Gastrocnemius medialis (tissue), 4 donors: Measurements from ENCODE around the gene ID3. TPM values are rescaled to one million over a fixed set of nuclear protein-coding genes. Genes with fewer than 3 reads are reported as not detected.

Source experiments
- ATAC-seq, 2 donors: fragments of 150-250 bp; one replicate each; pipeline ENCODE4 v1.9.1; 2016
- DNase-seq, 2 donors: peaks; one replicate each; pipeline ENCODE4 v3.0.0-alpha.2; 2019
- H3K27ac ChIP-seq, 4 donors: fragments of 200-600 bp; sonication (generic); 1 replicate in 1 of 4; 2 replicates in 3 of 4; pipeline ENCODE4 v1.5.1; 2016 to 2018; ENCODE audit warnings: mild to moderate bottlenecking in 2 of 4, moderate library complexity in 1 of 4
- H3K27me3 ChIP-seq, 3 donors: fragments of 200-600 bp; sonication (generic) in 2 of 3; 1 replicate in 1 of 3; 2 replicates in 2 of 3; pipeline versions ENCODE4 v1.5.1 to v1.6.0; 2016 to 2019; ENCODE audit warnings: mild to moderate bottlenecking in 1 of 3, moderate library complexity in 1 of 3
- H3K36me3 ChIP-seq, 2 donors: fragments of 200-600 bp; sonication (generic) in 1 of 2; one replicate each; pipeline ENCODE4 v1.5.1; 2017 to 2018
- H3K4me1 ChIP-seq, 2 donors: fragments of 200-600 bp; sonication (generic) in 1 of 2; one replicate each; pipeline ENCODE4 v1.5.1; 2016 to 2017; ENCODE audit warnings: mild to moderate bottlenecking in 2 of 2
- H3K4me3 ChIP-seq, 4 donors: fragments of 200-600 bp; sonication (generic) in 3 of 4; 1 replicate in 1 of 4; 2 replicates in 3 of 4; pipeline ENCODE4 v1.5.1; 2016 to 2019; ENCODE audit warnings: mild to moderate bottlenecking in 2 of 4
- H3K9me3 ChIP-seq, 3 donors: fragments of 200-600 bp; sonication (generic) in 2 of 3; 1 replicate in 1 of 3; 2 replicates in 2 of 3; pipeline ENCODE4 v1.5.1; 2016 to 2019
- CTCF ChIP-seq, 5 experiments: fragments of 450-650 bp in 3 of 5; fragments of 200-600 bp in 2 of 5; sonication (generic) in 2 of 5; IDR thresholded peaks in 4 of 5; conservative IDR thresholded peaks in 1 of 5; 1 replicate in 4 of 5; 2 replicates in 1 of 5; pipeline ENCODE4 v1.5.1; 2016 to 2019; ENCODE audit warnings: antibody characterized with exemption in 5 of 5, mild to moderate bottlenecking in 3 of 5, moderate library complexity in 3 of 5
- POLR2A ChIP-seq, 2 donors: fragments of 450-650 bp; IDR thresholded peaks; one replicate each; pipeline ENCODE4 v1.6.1; 2017; ENCODE audit warnings: antibody characterized with exemption in 2 of 2, mild to moderate bottlenecking in 2 of 2, moderate library complexity in 2 of 2
- in situ Hi-C, 4 donors: fragments of 200-750 bp; cut with MboI; loops; one replicate each; pipeline versions ENCODE4 v1.15.0 to v1.8.0; 2017; ENCODE audit warnings: low sequenced_read_pairs in 4 of 4
- intact Hi-C: fragments of 100-400 bp; cut with DNase I; formaldehyde crosslinking; loops from one replicate; pipeline ENCODE4 v1.15.1; 2023; ENCODE audit warnings: low total_unique reads
- total RNA-seq, 4 donors: library from RNA; depleted of rRNA; stranded (reverse); fragments of >200 nt; gene quantifications; one replicate each; pipeline versions ENCODE4 v1.1.0 to v1.2.3, GENCODE V29; 2016

The ID3 gene
- total RNA-seq, 4 donors from 2014 or later, result 67.9 to 124 (median 83.0) TPM

- Histone ChIP-seq H3K36me3 (no peaks in the 10 kb centered on the region), H3K4me3 (peak overlapping the region; percentile 52 to 79 (median 54)), H3K4me1 (peaks cover 22 to 33% of the 10 kb centered on the region in 2 donors), H3K9me3 (no peaks in the 10 kb centered on the region), H3K27ac (peak overlapping the region; percentile 88 to 90 (median 89)), H3K27me3 (no peaks in the 10 kb centered on the region)
- no peak for TF ChIP-seq POLR2A (IDR thresholded peaks at IDR 0.05)
- no peak for TF ChIP-seq CTCF (IDR thresholded peaks at IDR 0.05 in 4 of 5, conservative IDR thresholded peaks at IDR 0.05 in 1 of 5)
- DNase-seq (no peak), ATAC-seq (no peak)
- in situ Hi-C loops, result no loop called here
- intact Hi-C loops, result loop anchor here (1.0 to 10.0 kb wide), 2 partner anchors 33 to 209 kb away; partner anchors contain the start of gene HNRNPR
Measured at GRCh38 chr1:23554127-23554480, 5.2 kb downstream of the ID3 start.

DNA sequence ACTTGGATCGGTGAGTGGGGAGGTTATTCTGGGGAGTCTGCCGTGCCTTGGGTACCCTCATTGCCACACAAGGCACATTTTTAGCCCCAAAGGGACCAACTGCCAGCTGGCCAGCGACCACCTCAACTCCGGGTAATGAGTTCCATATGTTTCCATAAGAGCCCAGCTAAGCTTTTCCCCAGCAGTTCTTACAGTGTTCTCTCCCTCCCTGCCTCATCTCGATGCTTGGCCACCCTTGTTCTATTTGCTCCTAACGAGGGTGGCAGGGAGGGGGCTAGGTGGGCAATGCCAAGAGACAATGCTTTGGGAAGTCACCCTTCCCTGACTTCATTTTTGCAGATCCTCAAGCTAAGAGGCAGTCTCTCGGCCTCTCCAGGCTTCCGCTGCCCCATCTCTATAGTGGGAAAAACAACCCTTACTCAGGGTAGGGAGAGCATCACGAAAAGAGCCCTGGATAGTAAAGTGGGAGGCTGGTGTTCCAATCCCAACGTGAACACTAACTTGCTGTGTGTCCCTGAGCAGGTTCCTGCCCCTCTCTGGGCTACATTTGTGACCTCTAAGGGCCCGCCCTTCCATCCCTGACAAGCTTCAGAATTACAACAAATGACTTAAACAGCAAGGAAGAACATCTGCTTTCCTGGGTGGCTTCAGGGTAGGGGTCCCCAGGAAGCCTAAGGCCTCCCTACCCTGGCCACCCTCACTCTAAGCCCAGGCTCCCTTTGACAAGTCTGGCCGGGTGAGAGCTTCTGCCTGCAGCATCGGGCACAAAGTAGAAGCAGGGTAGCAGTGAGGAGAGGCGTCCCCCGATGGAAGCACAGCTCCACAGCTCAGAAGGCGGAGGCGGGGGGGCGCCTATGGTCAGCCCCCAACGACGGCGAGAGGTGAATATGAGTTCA is 5.8 kb downstream of the ID3 start:
- peak overlapping the region; percentile 88 to 90 (median 89) for H3K27ac ChIP-seq
- no peak for ATAC-seq
- peaks cover 22 to 29% of the 10 kb centered on the region in 2 donors for H3K4me1 ChIP-seq
- H3K4me3 ChIP-seq, result peak overlapping the region in 1 of 4 donors; percentile 79
- TF ChIP-seq CTCF (IDR thresholded peaks at IDR 0.05 in 4 of 5, conservative IDR thresholded peaks at IDR 0.05 in 1 of 5), result no peak
- no peak for TF ChIP-seq POLR2A (IDR thresholded peaks at IDR 0.05)
- intact Hi-C loops, result loop anchor here (1.0 to 10.0 kb wide), 2 partner anchors 34 to 209 kb away; partner anchors contain the start of gene HNRNPR
- H3K36me3 ChIP-seq, result no peaks in the 10 kb centered on the region
- no peak for DNase-seq
- H3K27me3 ChIP-seq, result no peaks in the 10 kb centered on the region
- no peaks in the 10 kb centered on the region for H3K9me3 ChIP-seq
- in situ Hi-C loops, result no loop called here

DNA sequence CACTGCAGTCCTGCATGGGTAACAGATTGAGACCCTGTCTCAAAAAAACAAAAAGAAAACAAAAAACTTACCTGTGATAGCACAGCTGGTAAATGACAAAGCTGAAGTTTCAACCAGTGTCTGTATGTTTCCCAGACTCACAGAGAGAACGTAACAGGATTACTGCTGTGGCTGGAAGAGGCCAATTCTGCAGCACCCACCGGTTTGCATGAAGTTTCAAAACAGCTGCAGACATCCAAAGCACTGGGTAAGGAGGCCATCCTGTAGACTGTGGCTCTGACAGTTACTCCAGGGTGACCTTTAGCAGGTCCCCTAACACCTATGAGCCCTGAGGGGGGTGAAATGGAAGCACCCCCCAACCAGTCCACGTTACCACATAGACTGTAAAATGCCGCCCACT is 7.5 kb downstream of the ID3 start:
- intact Hi-C loops, result loop anchor here (10.0 kb wide), 1 partner anchor 207 kb away; the partner anchor contains the start of gene HNRNPR
- no peaks in the 10 kb centered on the region for H3K9me3 ChIP-seq
- H3K4me3 ChIP-seq, result no peak overlapping the region
- peak overlapping the region in 3 of 4 donors; percentile 88 to 90 (median 89) for H3K27ac ChIP-seq
- H3K36me3 ChIP-seq, result no peaks in the 10 kb centered on the region
- H3K4me1 ChIP-seq, result peaks cover 23 to 26% of the 10 kb centered on the region in 2 donors
- TF ChIP-seq CTCF (IDR thresholded peaks at IDR 0.05 in 4 of 5, conservative IDR thresholded peaks at IDR 0.05 in 1 of 5) (no peak), POLR2A (IDR thresholded peaks at IDR 0.05) (no peak)
- in situ Hi-C loops, result no loop called here
- H3K27me3 ChIP-seq, result no peaks in the 10 kb centered on the region
- ATAC-seq (no peak), DNase-seq (no peak)

- intact Hi-C loops (no loop called here), in situ Hi-C loops (loop anchor here (5.0 kb wide), 1 partner anchor 89 kb away; no protein-coding TSS in a partner anchor)
- no peaks in the 10 kb centered on the region for H3K27me3 ChIP-seq
Measured at GRCh38 chr1:23548704-23549143, 10.6 kb downstream of the ID3 start.

More at GRCh38 chr1:23548704-23549143, 10.6 kb downstream of the ID3 start:
- no peaks in the 10 kb centered on the region for H3K36me3 ChIP-seq
- DNase-seq (peak in 1 of 2 donors; percentile 51), ATAC-seq (no peak)
- peaks cover 0 to 4% of the 10 kb centered on the region in 2 donors for H3K4me1 ChIP-seq
- peak overlapping the region; percentile 37 to 69 (median 58) for H3K27ac ChIP-seq
- TF ChIP-seq POLR2A (IDR thresholded peaks at IDR 0.05) (no peak), CTCF (IDR thresholded peaks at IDR 0.05 in 4 of 5, conservative IDR thresholded peaks at IDR 0.05 in 1 of 5) (no peak)
- no peaks in the 10 kb centered on the region for H3K9me3 ChIP-seq
- no peak overlapping the region for H3K4me3 ChIP-seq
